Measurements from ENCODE around the gene PRKCA. TPM values are rescaled to one million over a fixed set of nuclear protein-coding genes. Genes with fewer than 3 reads are reported as not detected.

The PRKCA gene
- total RNA-seq, 1 donor, result 60.5 TPM

- TF ChIP-seq, protein P1, sequence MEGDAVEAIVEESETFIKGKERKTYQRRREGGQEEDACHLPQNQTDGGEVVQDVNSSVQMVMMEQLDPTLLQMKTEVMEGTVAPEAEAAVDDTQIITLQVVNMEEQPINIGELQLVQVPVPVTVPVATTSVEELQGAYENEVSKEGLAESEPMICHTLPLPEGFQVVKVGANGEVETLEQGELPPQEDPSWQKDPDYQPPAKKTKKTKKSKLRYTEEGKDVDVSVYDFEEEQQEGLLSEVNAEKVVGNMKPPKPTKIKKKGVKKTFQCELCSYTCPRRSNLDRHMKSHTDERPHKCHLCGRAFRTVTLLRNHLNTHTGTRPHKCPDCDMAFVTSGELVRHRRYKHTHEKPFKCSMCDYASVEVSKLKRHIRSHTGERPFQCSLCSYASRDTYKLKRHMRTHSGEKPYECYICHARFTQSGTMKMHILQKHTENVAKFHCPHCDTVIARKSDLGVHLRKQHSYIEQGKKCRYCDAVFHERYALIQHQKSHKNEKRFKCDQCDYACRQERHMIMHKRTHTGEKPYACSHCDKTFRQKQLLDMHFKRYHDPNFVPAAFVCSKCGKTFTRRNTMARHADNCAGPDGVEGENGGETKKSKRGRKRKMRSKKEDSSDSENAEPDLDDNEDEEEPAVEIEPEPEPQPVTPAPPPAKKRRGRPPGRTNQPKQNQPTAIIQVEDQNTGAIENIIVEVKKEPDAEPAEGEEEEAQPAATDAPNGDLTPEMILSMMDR (IDR thresholded peaks at IDR 0.05; ENCODE audit: insufficient read depth, low read depth, low read length), result no peak
Observed at GRCh38 chr17:66837885-66838665, 535.7 kb downstream of the PRKCA start.

GRCh38 chr17:66839616-66840015 lies 537.2 kb downstream of the PRKCA start:
- DNase-seq (ENCODE audit: low read depth), result no peak
- no peak overlapping the region for H3K4me3 ChIP-seq (ENCODE audit: low read depth, low read length)
- TF ChIP-seq, protein P1 (IDR thresholded peaks at IDR 0.05; ENCODE audit: insufficient read depth, low read depth, low read length), result no peak

More at GRCh38 chr17:66837885-66838665, 535.7 kb downstream of the PRKCA start:
- no peak for DNase-seq (ENCODE audit: low read depth)
- no peak overlapping the region for H3K4me3 ChIP-seq (ENCODE audit: low read depth, low read length)

DNA sequence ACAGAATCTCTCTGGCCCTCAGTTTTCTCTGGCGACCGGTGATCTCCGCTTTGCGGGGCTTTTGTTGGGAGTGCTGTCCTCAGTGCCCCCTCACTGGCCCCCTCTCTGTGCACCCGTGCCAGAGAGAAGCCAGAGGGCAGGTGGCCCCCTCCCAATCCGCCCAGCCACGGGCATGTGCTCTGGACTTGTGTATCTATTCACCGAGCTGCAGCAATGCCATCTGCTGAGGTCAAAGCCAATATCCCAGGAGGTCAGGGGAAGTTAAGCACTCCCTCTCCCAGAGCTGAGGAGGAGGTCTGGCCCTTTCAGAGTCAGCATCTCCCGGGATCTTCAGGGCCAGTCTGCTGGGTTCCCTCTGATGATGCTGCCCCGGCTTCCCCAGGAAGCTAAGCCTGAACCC lies 537.6 kb downstream of the PRKCA start:
- TF ChIP-seq, protein P1 (IDR thresholded peaks at IDR 0.05; ENCODE audit: insufficient read depth, low read depth, low read length), result no peak
- H3K4me3 ChIP-seq (ENCODE audit: low read depth, low read length), result no peak overlapping the region
- no peak for DNase-seq (ENCODE audit: low read depth)

- no peak for DNase-seq (ENCODE audit: low read depth)
- TF ChIP-seq, protein P1 (IDR thresholded peaks at IDR 0.05; ENCODE audit: insufficient read depth, low read depth, low read length), result no peak
- no peak overlapping the region for H3K4me3 ChIP-seq (ENCODE audit: low read depth, low read length)
Observed at GRCh38 chr17:66841328-66841727, 538.9 kb downstream of the PRKCA start.

DNA sequence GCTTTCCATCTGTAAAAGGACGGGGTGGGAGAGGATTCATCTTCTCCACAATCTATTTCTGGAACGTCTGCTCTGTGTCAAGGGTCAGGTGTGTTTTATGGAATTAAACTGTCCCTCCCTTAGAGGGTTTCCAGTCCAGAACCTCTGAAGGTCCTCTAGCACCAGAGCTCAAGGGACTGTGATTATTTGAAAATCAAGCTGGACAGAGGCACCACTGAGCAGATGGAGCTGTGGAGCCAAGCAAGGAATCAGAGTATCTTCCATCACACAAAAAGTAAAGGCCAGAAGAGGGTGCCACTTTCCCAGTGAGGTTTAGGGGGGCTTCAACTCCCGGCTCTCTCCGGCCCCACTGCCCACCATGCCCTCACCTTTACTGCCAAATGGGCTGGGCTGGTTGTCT lies 539.3 kb downstream of the PRKCA start:
- TF ChIP-seq, protein P1 (IDR thresholded peaks at IDR 0.05; ENCODE audit: insufficient read depth, low read depth, low read length), result no peak

DNA sequence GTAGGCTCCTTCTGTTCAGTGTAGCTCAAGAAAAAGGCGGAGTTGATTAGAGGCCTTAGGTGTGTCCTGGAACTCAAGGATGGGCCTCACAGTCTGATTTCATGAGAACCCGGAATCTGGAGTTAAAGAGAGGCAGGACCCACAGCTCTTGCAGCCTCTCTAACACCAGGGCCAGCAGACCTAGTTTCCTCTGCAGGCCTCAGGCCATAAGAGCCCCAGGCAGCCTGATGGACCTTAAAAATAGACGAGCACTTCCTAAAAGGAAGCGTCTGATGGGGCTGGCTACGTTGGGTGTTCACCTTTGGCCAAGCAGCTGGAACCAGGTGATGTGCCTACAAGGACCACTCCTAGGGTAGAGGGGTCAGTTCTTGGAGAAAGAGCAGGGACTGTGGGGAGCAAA lies 540.1 kb downstream of the PRKCA start:
- DNase-seq (ENCODE audit: low read depth), result no peak
- no peak overlapping the region for H3K4me3 ChIP-seq (ENCODE audit: low read depth, low read length)
- TF ChIP-seq, protein P1 (IDR thresholded peaks at IDR 0.05; ENCODE audit: insufficient read depth, low read depth, low read length), result no peak

More for the DNA sequence above, 539.3 kb downstream of the PRKCA start:
- H3K4me3 ChIP-seq (ENCODE audit: low read depth, low read length), result no peak overlapping the region
- no peak for DNase-seq (ENCODE audit: low read depth)
